Ureter (tissue), 1 donor: Measurements from ENCODE around the gene UBE2E2. TPM values are rescaled to one million over a fixed set of nuclear protein-coding genes. Genes with fewer than 3 reads are reported as not detected.

Experiments used
- DNase-seq: peaks from one replicate; pipeline ENCODE4 v3.0.0-alpha.2; 2020; ENCODE audit warnings: low spot score
- total RNA-seq: library from RNA; stranded (reverse); gene quantifications from one replicate; pipeline ENCODE4 v1.2.4, GENCODE V29; 2023
- donor health status: DM: yes; HTN: yes; CAD: no.

Gene UBE2E2
- total RNA-seq, 1 donor from 2014 or later: 28.3 TPM

DNA sequence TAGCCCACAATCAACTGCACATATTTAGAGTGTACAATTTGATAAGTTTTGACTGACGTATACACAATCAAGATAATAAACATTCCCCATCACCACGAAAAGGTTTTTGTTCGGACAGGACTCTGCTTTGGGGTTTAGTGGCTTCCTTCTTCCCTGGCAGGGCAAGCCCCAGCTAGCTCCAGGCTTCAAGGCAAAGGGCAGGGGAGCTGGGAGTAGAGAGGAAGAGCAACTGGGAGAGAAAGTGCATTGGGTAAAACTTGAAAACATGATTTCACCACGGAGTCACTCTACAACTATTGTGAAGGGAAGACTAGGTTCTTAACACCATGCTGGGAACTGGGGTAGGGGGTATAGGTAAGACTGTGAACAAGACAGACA, 417.5 kb downstream of the UBE2E2 start:
- peak; percentile 58 for DNase-seq

DNA sequence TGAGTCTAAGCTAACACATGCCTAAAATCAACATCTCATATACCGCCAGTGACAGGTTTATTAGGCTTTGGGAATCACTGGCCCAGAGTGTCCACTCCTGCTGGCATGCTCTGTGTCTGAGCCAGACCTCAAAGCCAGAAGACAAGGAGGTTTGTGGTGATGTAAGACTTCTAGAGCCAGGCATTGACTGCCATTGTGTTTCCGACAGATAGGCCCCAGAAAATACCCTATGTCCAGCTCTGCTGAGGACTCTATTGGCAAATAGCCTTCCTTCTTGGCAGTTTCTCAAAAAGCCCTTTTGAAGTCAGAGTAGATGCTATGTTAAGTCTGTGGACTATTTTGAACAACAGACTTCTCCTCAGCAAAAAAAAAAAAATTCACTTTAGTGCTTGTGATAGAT, 420.7 kb downstream of the UBE2E2 start:
- DNase-seq: no peak

GRCh38 chr3:23624305-23624704, 421.2 kb downstream of the UBE2E2 start:
- DNase-seq: no peak

DNA sequence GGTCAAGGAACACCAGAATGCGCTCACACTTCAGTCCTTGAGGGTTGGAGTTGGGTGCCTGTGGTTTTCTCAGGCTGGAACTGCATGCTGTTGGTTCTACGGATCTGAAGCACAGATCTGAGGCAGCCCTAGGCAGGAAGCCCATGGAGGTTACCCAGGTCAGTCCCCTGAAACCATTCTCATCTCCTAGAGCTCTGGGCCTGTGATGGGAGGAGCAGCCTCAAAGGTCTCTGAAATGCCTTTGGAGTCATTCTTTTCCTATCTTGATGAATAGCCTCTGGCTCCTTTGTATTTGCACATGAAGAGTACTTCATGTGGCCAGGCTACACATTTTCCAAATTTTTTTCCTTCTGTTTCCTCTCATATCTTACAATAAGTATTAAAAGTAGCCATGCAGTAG, 423.3 kb downstream of the UBE2E2 start:
- DNase-seq: no peak

- no peak for DNase-seq
Measured at GRCh38 chr3:23629181-23629894, 426.2 kb downstream of the UBE2E2 start.

DNA sequence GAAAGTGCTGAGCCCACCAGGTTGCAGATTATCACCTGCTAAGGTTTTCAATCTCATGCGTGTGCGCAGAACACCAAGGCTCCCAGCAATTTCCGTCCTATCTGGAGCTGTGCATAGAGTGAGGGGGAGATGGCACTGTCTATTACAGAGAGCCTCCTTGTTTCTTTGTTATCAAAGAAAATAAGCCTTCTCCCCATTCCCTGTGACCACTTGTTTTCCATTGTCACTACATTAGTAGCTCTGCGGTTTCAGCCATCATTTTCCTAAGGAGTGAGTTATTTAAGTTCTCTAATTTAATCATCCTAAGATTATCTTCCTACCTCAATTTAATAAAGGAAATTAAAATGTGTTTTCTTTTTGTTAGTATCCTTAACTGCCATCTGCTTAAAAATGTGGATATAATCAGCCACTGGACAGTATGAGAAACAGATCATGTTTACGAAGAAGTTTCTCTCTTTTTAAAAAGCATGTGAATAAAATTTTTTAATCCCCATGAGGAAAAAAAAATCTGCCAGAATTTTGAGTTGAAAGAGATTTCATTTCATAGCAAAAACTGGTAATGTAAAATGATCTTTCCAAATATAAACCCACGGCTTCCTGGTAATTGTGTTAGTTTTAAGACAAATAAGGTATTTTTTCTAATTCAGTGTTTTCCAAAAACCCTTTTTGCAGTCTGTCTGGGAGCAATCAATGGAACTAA, 430.3 kb downstream of the UBE2E2 start:
- no peak for DNase-seq

- no peak for DNase-seq
Measured at GRCh38 chr3:23637339-23637738, 434.2 kb downstream of the UBE2E2 start.

DNA sequence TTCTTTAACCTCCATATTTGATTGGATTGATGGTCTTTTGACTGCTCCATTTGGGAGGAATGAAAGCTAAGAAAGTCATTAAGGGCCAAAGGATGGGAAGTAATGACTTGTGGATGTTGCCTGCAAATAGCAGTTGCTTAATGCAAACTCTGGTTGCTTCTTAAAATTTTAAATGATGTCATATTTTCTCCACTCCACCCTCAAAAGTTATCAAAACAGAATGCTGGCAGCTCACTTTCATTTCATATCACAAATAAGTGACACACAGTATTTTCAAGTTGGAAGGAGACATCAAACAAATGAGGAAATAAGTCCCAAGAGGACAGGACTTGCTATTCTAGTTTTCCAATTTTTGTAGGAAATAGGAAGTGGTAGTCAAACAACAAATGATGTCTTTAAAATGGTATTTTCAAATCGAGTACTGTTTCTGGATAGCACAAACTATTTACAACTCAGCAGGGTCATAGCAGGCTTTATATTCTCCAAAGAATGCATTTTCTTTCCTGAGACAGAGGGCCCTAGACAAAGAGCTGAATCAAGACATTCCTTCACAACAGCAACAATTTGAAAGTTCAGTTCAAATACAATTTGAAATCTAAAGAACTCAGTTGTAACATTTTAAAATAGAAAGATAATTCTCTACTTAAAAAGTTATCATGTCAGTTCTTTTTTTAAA, 437.5 kb downstream of the UBE2E2 start:
- no peak for DNase-seq
